ENCODE measurements around the gene TBC1D2. TPM values are rescaled to one million over a fixed set of nuclear protein-coding genes. Genes with fewer than 3 reads are reported as not detected.

The TBC1D2 gene, protein sequence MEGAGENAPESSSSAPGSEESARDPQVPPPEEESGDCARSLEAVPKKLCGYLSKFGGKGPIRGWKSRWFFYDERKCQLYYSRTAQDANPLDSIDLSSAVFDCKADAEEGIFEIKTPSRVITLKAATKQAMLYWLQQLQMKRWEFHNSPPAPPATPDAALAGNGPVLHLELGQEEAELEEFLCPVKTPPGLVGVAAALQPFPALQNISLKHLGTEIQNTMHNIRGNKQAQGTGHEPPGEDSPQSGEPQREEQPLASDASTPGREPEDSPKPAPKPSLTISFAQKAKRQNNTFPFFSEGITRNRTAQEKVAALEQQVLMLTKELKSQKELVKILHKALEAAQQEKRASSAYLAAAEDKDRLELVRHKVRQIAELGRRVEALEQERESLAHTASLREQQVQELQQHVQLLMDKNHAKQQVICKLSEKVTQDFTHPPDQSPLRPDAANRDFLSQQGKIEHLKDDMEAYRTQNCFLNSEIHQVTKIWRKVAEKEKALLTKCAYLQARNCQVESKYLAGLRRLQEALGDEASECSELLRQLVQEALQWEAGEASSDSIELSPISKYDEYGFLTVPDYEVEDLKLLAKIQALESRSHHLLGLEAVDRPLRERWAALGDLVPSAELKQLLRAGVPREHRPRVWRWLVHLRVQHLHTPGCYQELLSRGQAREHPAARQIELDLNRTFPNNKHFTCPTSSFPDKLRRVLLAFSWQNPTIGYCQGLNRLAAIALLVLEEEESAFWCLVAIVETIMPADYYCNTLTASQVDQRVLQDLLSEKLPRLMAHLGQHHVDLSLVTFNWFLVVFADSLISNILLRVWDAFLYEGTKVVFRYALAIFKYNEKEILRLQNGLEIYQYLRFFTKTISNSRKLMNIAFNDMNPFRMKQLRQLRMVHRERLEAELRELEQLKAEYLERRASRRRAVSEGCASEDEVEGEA
- 2.3 TPM for total RNA-seq (ENCODE audit: unreplicated experiment)
- long read RNA-seq: 0 reads

DNA sequence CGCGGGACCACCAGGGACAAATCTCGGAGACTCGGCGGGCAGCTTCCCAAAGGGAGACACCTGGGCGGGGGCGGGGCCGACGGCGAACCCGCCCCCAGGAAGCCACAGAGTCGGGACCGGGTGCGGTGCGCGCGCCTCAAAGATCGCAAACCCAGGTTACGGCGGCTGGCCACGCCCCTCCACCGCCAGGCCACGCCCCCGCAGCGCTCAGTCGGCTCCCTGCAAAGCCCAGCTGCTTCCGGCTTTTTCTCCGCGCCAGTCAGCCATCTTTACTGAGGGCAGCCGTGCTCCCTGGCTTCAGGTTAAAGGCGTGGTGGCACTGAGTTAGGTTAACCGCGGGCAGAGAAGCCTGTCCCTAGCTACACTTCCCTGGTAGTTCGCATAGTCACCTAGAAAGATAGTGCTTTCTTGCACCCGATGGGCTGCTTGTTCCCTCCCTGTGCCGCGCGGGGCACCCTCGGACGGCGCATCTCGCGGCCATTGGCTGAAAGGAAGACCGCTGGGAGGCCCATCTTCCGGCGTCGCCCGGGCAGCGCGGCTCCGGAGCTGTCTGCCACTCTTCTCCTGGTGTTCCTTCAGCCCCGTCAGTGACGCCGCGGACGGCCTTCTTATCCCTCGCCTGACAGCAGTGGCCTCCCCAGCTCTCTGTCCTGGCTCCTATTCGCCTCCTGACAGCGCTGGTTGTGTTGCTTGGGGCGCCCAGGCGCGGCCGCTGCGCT is at the start of gene TBC1D2:
TSS of gene TBC1D2 (minus strand) at position 72 of the 719 bp plus-strand sequence. CDS start 108 bp downstream, outside the sequence.
- peaks cover 3% of the 10 kb centered on the region for H3K27me3 Mint-ChIP-seq (ENCODE audit: unreplicated experiment)
- no peaks in the 10 kb centered on the region for H3K36me3 Mint-ChIP-seq (ENCODE audit: low read depth, unreplicated experiment)
- H3K9me3 Mint-ChIP-seq (ENCODE audit: unreplicated experiment): no peaks in the 10 kb centered on the region
- H3K27ac Mint-ChIP-seq (ENCODE audit: unreplicated experiment): peak within 1 kb of the TSS; percentile 94
- H3K4me1 Mint-ChIP-seq (ENCODE audit: unreplicated experiment): peaks cover 5% of the 10 kb centered on the region
- TF ChIP-seq, protein P1, sequence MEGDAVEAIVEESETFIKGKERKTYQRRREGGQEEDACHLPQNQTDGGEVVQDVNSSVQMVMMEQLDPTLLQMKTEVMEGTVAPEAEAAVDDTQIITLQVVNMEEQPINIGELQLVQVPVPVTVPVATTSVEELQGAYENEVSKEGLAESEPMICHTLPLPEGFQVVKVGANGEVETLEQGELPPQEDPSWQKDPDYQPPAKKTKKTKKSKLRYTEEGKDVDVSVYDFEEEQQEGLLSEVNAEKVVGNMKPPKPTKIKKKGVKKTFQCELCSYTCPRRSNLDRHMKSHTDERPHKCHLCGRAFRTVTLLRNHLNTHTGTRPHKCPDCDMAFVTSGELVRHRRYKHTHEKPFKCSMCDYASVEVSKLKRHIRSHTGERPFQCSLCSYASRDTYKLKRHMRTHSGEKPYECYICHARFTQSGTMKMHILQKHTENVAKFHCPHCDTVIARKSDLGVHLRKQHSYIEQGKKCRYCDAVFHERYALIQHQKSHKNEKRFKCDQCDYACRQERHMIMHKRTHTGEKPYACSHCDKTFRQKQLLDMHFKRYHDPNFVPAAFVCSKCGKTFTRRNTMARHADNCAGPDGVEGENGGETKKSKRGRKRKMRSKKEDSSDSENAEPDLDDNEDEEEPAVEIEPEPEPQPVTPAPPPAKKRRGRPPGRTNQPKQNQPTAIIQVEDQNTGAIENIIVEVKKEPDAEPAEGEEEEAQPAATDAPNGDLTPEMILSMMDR (IDR thresholded peaks at IDR 0.05; ENCODE audit: unreplicated experiment): no peak
- peak; percentile 97 for DNase-seq (ENCODE audit: low spot score)
- H3K4me3 Mint-ChIP-seq (ENCODE audit: unreplicated experiment): peak within 1 kb of the TSS; percentile 97

GRCh38 chr9:98304381-98304780 is 48.9 kb upstream of the TBC1D2 start:
- Mint-ChIP-seq H3K27ac (ENCODE audit: unreplicated experiment) (no peak overlapping the region), H3K4me3 (ENCODE audit: unreplicated experiment) (no peak overlapping the region), H3K36me3 (ENCODE audit: low read depth, unreplicated experiment) (no peaks in the 10 kb centered on the region), H3K4me1 (ENCODE audit: unreplicated experiment) (no peaks in the 10 kb centered on the region), H3K9me3 (ENCODE audit: unreplicated experiment) (no peaks in the 10 kb centered on the region), H3K27me3 (ENCODE audit: unreplicated experiment) (peaks cover 3% of the 10 kb centered on the region)
- DNase-seq (ENCODE audit: low spot score): no peak
- TF ChIP-seq, protein P1 (IDR thresholded peaks at IDR 0.05; ENCODE audit: unreplicated experiment): no peak

- H3K4me1 Mint-ChIP-seq (ENCODE audit: unreplicated experiment): no peaks in the 10 kb centered on the region
- TF ChIP-seq, protein P1 (IDR thresholded peaks at IDR 0.05; ENCODE audit: unreplicated experiment): no peak
- peaks cover 3% of the 10 kb centered on the region for H3K27me3 Mint-ChIP-seq (ENCODE audit: unreplicated experiment)
- H3K4me3 Mint-ChIP-seq (ENCODE audit: unreplicated experiment): no peak overlapping the region
- no peak for DNase-seq (ENCODE audit: low spot score)
- no peaks in the 10 kb centered on the region for H3K36me3 Mint-ChIP-seq (ENCODE audit: low read depth, unreplicated experiment)
- H3K27ac Mint-ChIP-seq (ENCODE audit: unreplicated experiment): no peak overlapping the region
- no peaks in the 10 kb centered on the region for H3K9me3 Mint-ChIP-seq (ENCODE audit: unreplicated experiment)
These were observed 48.2 kb upstream of the TBC1D2 start for GRCh38 chr9:98303633-98304125.

DNA sequence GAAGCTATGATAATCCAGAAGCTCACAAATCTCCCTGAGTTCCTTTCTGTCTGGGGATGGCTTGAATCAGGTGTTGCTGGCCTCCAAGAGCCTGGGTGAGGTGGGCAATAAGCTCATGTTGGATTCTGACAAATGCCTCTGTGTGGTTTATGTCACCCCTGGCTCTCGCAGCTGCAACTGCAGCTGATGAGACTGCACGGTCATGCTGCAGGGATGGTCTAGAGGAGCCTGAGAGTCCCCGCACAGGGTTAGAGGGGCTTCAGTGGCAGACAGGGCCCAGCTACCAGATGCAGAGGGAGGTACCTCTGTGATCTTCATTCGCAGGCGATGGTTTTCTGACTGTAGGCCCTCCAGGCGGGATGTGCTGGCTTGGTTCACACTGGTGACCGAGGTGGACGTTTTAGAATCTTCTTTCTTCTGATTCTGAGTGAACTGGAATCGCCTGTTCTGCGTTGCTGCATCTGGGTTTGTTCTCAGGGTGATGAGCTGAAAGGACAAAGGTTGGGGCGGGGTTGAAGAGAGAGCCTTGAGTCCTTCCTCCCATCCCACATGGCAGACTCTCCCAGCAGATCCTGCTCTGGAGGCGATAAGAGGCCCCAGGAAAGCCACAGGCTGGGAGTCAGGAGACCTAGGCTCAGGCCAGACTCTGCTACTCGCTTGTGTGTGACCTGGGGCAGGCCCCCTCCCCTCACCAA is 47.6 kb upstream of the TBC1D2 start:
- TF ChIP-seq, protein P1 (IDR thresholded peaks at IDR 0.05; ENCODE audit: unreplicated experiment): no peak
- no peaks in the 10 kb centered on the region for H3K36me3 Mint-ChIP-seq (ENCODE audit: low read depth, unreplicated experiment)
- H3K9me3 Mint-ChIP-seq (ENCODE audit: unreplicated experiment): no peaks in the 10 kb centered on the region
- H3K4me3 Mint-ChIP-seq (ENCODE audit: unreplicated experiment): no peak overlapping the region
- no peak overlapping the region for H3K27ac Mint-ChIP-seq (ENCODE audit: unreplicated experiment)
- no peak for DNase-seq (ENCODE audit: low spot score)
- peaks cover 3% of the 10 kb centered on the region for H3K27me3 Mint-ChIP-seq (ENCODE audit: unreplicated experiment)
- H3K4me1 Mint-ChIP-seq (ENCODE audit: unreplicated experiment): no peaks in the 10 kb centered on the region
